GM18508 (cell line): ENCODE results near the gene HAUS7.
"Not testable (repeated sequence)": the region's sequence is repeated elsewhere in the genome, so short reads cannot be mapped to it uniquely, and the experiment has no call there.

ENCODE experiments used
- ATAC-seq: cut with Tn5 transposase; IDR thresholded peaks from one replicate; pipeline ENCODE4 v1.9.1; 2021; ENCODE audit warnings: moderate number of reproducible peaks; ENCODE audit not compliant: insufficient read depth, unreplicated experiment

The HAUS7 gene

GRCh38 chrX:153412746-153413720 lies 57.3 kb downstream of the HAUS7 start:
- ATAC-seq, result no peak

GRCh38 chrX:153411988-153412574 lies 58.3 kb downstream of the HAUS7 start:
- ATAC-seq, result no peak

DNA sequence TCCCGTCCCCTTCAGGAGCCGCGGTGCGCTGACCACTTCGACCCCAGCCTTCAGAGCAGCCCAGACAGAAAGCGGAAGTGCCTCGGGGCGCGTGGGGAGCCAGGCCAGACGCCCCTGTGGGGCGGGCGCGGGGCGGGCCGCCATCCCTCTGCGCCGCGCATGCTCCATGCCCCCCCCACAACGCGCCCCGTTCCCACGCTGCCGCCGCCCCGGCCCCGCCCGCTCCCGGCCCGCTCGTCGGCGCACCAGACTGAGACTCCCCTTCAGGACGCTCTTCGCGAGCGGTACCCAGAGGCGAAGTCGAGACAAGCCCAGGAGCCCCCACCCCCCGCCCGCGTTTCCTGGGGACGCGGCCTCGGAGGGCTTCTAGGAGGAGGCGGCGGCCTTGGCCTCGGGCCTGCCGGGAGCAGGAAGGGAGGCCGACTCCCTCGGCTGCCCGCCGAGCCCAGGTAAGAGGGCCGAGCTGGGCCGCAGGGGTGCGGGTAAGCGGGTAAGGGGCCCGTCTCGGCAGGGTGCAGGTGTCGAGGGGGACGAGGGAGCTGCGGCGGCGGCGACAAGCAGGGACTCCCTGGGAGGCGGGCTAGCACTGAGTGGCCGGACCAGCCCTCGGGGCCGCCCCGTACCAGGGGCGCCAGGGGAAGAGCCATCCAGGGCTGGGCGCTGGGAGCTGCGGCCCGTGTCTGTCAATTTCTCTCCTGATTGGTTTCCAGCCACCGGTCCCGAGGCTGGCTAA lies 59.0 kb downstream of the HAUS7 start, which contains the start of gene ZFP92:
Gene ZFP92 (plus strand): TSS at position 218 of the 733 bp plus-strand sequence. CDS start 6,851 bp downstream, outside the sequence.
- ATAC-seq, result no peak

- no peak for ATAC-seq
Observed at GRCh38 chrX:153410888-153411254, 59.5 kb downstream of the HAUS7 start.

DNA sequence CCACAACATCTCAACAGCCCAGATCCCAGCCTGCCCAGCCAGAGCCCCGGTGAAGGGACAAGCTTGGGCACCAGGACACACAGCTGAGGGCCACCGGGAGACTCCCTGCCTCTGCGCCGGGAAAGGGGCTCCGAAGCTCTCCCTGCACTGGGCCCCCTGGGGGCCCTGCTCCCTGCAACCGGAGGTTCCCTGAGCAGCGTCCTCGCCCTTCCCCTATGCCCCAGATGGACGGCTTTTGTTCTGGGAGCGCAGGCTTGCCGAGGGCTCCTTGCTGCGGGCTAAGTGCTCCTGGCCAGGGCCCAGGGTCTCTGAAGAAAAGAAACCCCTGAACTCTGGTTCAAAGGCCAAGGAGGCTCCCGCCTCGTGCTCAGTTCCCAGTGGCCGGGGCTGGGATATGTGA lies 60.0 kb downstream of the HAUS7 start:
- ATAC-seq, result no peak

DNA sequence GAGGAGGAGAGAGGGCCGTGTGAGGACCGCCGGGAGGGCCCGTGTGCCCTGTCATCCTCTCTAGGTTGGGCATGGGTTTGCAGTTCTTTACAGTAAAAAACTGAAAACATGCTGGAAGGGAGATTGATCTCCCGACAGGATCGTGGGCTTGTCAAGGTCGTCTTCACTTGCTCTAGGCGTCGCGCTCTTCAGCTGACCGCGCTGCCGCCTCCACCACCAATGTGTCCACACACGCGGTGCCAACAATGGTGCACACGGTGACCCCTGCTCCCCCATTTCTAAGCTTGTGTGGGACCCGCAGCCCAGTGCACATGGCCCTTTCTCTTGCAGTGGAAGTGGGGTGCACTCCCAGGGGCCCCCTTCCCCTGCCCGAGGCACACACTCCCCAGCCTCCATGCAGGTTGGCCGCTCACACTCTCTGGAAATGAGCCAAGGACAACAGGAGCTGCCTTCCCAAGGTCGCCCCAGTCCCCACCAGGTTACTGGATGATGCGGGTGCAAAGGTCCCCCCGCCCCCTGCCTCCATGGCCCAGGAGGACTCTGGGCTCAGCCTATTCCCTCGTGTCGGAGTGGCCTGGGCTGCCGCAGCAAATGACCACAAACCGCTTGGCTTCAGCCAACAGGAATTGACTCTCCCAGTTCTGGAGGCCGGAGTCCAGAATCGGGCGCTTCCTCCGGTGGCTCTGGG lies 60.8 kb downstream of the HAUS7 start:
- no peak for ATAC-seq

GRCh38 chrX:153408871-153409351 lies 61.5 kb downstream of the HAUS7 start:
- ATAC-seq, result no peak

DNA sequence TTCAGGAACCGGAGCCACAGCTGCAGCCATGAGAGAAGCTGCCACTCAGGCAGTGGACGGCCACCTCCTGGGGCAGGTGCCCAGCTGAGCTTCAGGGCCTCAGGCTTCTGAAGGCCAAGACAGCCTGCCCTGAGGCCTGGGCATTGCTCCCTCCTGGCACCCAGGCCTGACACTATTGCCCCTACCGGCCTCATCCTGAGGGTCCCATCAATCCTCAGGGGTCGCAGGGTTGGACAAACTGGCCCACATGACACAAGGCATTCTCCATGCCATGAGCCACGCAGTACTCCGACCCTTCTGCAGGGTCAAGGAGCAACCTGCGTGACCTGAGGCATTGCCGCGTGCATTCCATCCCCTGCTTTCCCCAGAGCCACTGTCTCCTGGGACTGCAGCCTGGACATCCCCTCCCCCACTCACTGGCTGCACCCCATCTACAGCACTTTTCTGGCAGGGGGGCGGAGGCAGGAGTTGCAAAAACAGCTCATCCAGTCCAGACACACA lies 62.1 kb downstream of the HAUS7 start:
- no peak for ATAC-seq

DNA sequence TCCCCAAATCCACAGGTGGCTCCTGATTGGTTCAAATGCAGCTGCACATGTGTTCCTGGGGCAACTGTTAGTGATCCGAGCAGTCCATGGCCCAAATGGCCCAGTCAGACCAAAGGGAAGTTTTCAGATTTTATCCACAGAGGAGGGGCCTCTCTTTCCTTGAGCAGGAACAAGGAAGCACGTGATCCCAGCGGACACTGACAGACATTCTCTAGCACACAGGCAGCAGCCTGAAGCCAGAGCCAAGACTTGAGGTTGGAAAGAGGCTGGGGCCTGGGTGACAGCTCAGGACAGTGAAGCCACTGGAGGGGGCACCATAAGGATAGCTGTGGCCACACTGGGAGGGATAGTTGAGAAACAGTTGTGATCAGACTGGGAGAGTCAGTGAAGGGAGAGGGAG lies 62.6 kb downstream of the HAUS7 start:
- no peak for ATAC-seq

DNA sequence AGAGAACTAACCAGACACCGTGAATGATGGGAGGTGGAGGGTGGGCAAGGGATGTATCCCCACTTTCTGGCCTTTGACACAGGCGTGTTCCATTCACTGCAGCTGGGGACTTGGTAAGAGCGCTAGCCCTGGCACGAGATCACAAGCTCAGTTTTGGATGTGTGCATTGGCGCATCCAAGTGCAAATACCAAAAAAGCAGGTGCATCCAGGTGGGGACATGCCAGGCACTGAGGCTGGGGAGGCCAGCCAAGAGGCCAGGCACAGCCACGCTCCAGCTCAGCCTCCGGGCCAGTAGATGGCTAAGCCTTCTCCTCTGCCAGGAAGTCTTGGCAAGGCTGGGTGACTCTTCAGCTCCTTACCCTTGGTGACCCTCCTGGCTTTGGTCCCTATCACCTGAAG lies 63.5 kb downstream of the HAUS7 start:
- ATAC-seq, result no peak

DNA sequence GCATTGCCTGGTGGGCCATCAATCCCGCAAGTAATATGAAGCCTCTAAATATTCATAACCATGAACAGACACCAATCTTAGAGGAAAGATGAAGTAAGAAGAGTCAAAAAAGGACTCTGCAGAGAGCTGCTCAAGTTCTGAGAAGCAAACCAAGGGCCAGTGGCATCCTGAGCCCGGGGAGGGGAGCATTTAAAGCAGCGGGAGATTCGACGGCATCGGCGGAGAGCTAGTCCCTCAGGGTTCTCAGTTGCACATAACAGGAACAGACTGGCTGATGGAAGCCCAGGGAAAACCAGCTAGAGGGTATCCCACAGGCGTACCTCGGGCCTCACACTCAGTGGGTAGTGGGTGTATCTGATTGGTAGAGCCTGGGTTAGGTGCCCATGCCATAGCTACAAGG lies 64.4 kb downstream of the HAUS7 start:
- no peak for ATAC-seq

GRCh38 chrX:153405426-153405825 lies 65.0 kb downstream of the HAUS7 start:
- no peak for ATAC-seq

- ATAC-seq, result not testable (repeated sequence)
Observed at GRCh38 chrX:153404333-153404732, 66.0 kb downstream of the HAUS7 start.

- ATAC-seq, result no peak
Observed at GRCh38 chrX:153401133-153401764, 69.1 kb downstream of the HAUS7 start, which contains the start of gene PNMA6E. Gene PNMA6E, minus strand, starts transcription at chrX:153401350. Its CDS starts 2,501 bp downstream, at chrX:153398849.

DNA sequence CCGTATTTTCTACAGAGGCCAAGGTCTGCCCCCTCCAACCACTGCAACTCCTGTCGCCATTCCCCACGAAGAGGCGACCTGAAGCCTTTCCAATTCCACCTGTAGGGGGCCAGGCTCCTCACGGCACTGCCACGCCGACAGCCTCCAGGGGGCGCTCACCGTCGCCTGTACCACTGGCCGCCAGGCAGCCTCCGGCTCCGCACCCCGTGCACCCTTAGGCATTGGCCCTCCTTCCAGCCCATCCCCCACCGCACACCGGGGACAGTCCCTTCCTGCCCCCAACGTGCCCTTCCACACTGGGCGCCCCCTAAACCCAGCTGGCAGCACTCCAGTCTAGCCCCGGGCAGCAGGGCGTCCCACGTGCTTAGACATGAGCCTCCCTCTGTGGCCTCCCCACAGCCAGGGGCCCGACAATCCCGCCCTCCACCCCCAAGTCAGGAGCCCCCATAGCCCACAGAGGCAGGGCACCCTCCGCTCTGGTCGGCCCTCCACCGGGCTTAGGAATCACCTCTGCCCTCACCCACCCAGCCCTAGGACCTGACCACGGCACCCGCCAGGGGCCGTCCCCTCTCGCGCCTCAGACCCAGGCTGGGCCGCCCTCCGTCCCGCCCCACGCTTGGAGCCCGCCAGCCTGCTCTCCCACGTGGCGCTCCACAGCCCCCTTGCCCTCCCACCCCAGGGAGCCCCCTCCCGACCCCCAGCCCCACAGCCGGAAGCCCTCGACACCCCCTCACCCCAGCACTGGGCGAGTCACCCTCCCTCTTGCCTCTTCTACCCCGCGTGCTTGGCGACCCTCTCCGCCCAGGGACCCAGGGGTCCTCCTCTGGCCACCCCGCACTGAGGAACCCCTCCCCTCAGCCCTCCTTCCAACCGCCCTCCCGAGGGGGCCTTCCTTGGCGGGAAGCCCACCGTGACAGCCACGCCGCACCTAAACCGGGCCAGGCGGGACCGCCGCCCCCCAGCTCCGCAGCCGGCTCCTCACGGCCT lies 69.9 kb downstream of the HAUS7 start:
- no peak for ATAC-seq

GRCh38 chrX:153398275-153398960 lies 72.0 kb downstream of the HAUS7 start:
- ATAC-seq, result no peak
